ENCODE results near the gene CRABP2. TPM values are rescaled to one million over a fixed set of nuclear protein-coding genes. Genes with fewer than 3 reads are reported as not detected.

Gene CRABP2
- total and polyA plus RNA-seq, 2 donors (not counting 1 experiment from before 2014, with no cell fraction given), result 0.89 to 1.2 TPM

GRCh38 chr1:156676820-156677615 is 28.4 kb downstream of the CRABP2 start, which contains the start of gene NES:
TSS of gene NES (minus strand) at chr1:156677407. CDS start at chr1:156677264, 143 bp downstream.
- POLR2A ChIA-PET, result interaction anchor here (0.5 kb wide), 1 partner anchor 26 kb away, joined by 6 read pairs; no protein-coding TSS in a partner anchor
- Histone ChIP-seq H3K4me2 (replicated peaks; ENCODE audit: low read depth, low read length, poor library complexity, severe bottlenecking) (peak within 1 kb of the TSS; percentile 62), H3K27me3 (replicated peaks in 1 of 4; ENCODE audit: control extremely low read depth in 1 of 4, control insufficient read depth in 3 of 4, insufficient read depth in 4 of 4, low read length in 3 of 4) (peaks cover 0 to 79% (median 46%) of the 10 kb centered on the region in 4 experiments), H3K36me3 (replicated peaks in 1 of 2; ENCODE audit: control extremely low read depth in 1 of 2, control insufficient read depth in 1 of 2, extremely low read depth in 1 of 2, insufficient read depth in 2 of 2, low read length in 1 of 2) (no peaks in the 10 kb centered on the region), H3K9me3 (ENCODE audit: control extremely low read depth in 1 of 3, control insufficient read depth in 2 of 3, insufficient read depth in 1 of 3, low read length in 2 of 3) (peaks cover 0 to 7% (median 0%) of the 10 kb centered on the region in 3 donors), H3K4me3 (ENCODE audit: control extremely low read depth in 1 of 5, extremely low read depth in 1 of 5, insufficient read depth in 1 of 5, low read depth in 2 of 5, low read length in 4 of 5) (peak within 1 kb of the TSS in 1 of 5 experiments; percentile 24), H3K9ac (ENCODE audit: low read length) (no peak within 1 kb of the TSS), H3K27ac (ENCODE audit: low read length in 2 of 2) (no peak within 1 kb of the TSS), H3K4me1 (ENCODE audit: control insufficient read depth in 2 of 2, insufficient read depth in 2 of 2, low read length in 2 of 2) (peaks cover 21 to 23% of the 10 kb centered on the region in 2 donors), H3K79me2 (ENCODE audit: control insufficient read depth, insufficient read depth, low read length) (no peaks in the 10 kb centered on the region), H4K20me1 (ENCODE audit: control insufficient read depth, insufficient read depth, low read length, poor library complexity, severe bottlenecking) (no peaks in the 10 kb centered on the region), H2AFZ (ENCODE audit: insufficient read depth, low read depth, low read length, poor library complexity, severe bottlenecking) (peak within 1 kb of the TSS; percentile 58)
- ATAC-seq (ENCODE audit: low read depth) (no peak), DNase-seq (peak; percentile 49)
- WGBS (ENCODE audit: insufficient coverage), result 5% methylated on average over 67 of the region's 70 CpGs
- CTCF ChIA-PET, result interaction anchor here (1.0 to 8.5 kb wide), 12 partner anchors 11 to 292 kb away, joined by 3 to 102 read pairs (median 8); partner anchors contain the start of gene CRABP2
- Mint-ChIP-seq H3K4me3 (peak within 1 kb of the TSS; percentile 62), H3K9me3 (ENCODE audit: insufficient read depth) (no peaks in the 10 kb centered on the region), H3K27ac (peak within 1 kb of the TSS; percentile 57), H3K27me3 (peaks cover 56% of the 10 kb centered on the region), H3K4me1 (peaks cover 19% of the 10 kb centered on the region)
- TF ChIP-seq CTCF (IDR thresholded peaks at IDR 0.05) (no peak), EZH2 (IDR thresholded peaks at IDR 0.05; ENCODE audit: borderline replicate concordance, insufficient read depth, low read depth, low read length, poor library complexity, severe bottlenecking) (no peak)
- intact Hi-C loops (cut with micrococcal nuclease), result no loop called here
